ENCODE results near the gene EFTUD2. TPM values are rescaled to one million over a fixed set of nuclear protein-coding genes. Genes with fewer than 3 reads are reported as not detected.

The EFTUD2 gene
- total RNA-seq, 1 experiment from 2014 or later, result 162 TPM

DNA sequence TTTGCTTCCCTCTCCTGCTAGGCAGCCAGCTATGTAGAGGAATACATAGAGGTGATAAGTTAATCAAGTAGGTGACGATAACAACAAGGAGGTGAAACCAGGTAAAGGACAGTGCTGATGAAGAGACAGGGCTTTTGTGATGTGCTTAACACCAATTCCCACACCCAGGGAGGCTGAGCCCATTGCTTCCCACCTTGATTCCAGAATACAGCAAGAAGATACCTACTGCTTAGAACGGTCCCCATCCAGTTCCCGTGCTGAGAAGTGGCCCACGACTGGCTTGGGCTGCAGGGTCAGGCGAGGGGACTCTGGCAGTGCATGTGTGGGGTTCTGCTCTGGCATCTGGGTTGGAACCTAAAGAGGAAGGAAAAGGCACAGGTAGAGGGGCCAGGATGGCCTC lies 32.1 kb upstream of the EFTUD2 start:
- no peak overlapping the region for H3K27ac Mint-ChIP-seq
- no peak for DNase-seq (ENCODE audit: low spot score)
- no peak overlapping the region for H3K4me3 Mint-ChIP-seq
- CTCF ChIA-PET, result interaction anchor here (0.8 to 1.0 kb wide), 2 partner anchors 9 to 30 kb away, joined by 3 read pairs; no protein-coding TSS in a partner anchor
- H3K9me3 Mint-ChIP-seq, result no peaks in the 10 kb centered on the region
- TF ChIP-seq ZNF263 (CRISPR knock-in tag; IDR thresholded peaks at IDR 0.05; ENCODE audit: low read depth) (no peak), GTF2I (CRISPR knock-in tag; conservative IDR thresholded peaks at IDR 0.05) (no peak), ESRRA (CRISPR knock-in tag; IDR thresholded peaks at IDR 0.05; ENCODE audit: borderline replicate concordance) (no peak), JUN (CRISPR knock-in tag; IDR thresholded peaks at IDR 0.05) (no peak), ZNF532 (CRISPR knock-in tag; IDR thresholded peaks at IDR 0.05; ENCODE audit: borderline replicate concordance) (no peak), USF2 (CRISPR knock-in tag; IDR thresholded peaks at IDR 0.05) (no peak), OVOL2 (CRISPR knock-in tag; IDR thresholded peaks at IDR 0.05; ENCODE audit: borderline replicate concordance) (no peak), ETV6 (CRISPR knock-in tag; IDR thresholded peaks at IDR 0.05) (no peak), SMAD4 (CRISPR knock-in tag; IDR thresholded peaks at IDR 0.05) (no peak), CTCF (IDR thresholded peaks at IDR 0.05) (no peak), GRHL2 (CRISPR knock-in tag; IDR thresholded peaks at IDR 0.05; ENCODE audit: insufficient replicate concordance, severe bottlenecking) (no peak)
- H3K27me3 Mint-ChIP-seq (ENCODE audit: low read depth), result no peaks in the 10 kb centered on the region
- POLR2A ChIA-PET, result no interaction called here
- H3K4me1 Mint-ChIP-seq, result no peaks in the 10 kb centered on the region
- peaks cover 72% of the 10 kb centered on the region for H3K36me3 Mint-ChIP-seq
- no peak for ATAC-seq

GRCh38 chr17:44930667-44931066 lies 31.4 kb upstream of the EFTUD2 start:
- Mint-ChIP-seq H3K4me3 (no peak overlapping the region), H3K9me3 (no peaks in the 10 kb centered on the region), H3K4me1 (no peaks in the 10 kb centered on the region), H3K36me3 (peaks cover 73% of the 10 kb centered on the region), H3K27ac (no peak overlapping the region), H3K27me3 (ENCODE audit: low read depth) (no peaks in the 10 kb centered on the region)
- POLR2A ChIA-PET, result no interaction called here
- ATAC-seq, result no peak
- CTCF ChIA-PET, result interaction anchor here (0.9 to 1.0 kb wide), 2 partner anchors 8 to 10 kb away, joined by 3 read pairs; no protein-coding TSS in a partner anchor
- DNase-seq (ENCODE audit: low spot score), result no peak
- TF ChIP-seq KAT7 (CRISPR knock-in tag; IDR thresholded peaks at IDR 0.05; ENCODE audit: borderline replicate concordance) (no peak), ESRRA (CRISPR knock-in tag; IDR thresholded peaks at IDR 0.05; ENCODE audit: borderline replicate concordance) (no peak), NFYB (CRISPR knock-in tag; conservative IDR thresholded peaks at IDR 0.05; ENCODE audit: low read depth) (no peak), NFE2L1 (CRISPR knock-in tag; IDR thresholded peaks at IDR 0.05) (no peak), NR2C2 (CRISPR knock-in tag; IDR thresholded peaks at IDR 0.05) (no peak), SMAD4 (CRISPR knock-in tag; IDR thresholded peaks at IDR 0.05) (no peak), TEAD4 (CRISPR knock-in tag; IDR thresholded peaks at IDR 0.05) (no peak), TEAD1 (CRISPR knock-in tag; IDR thresholded peaks at IDR 0.05) (no peak)
- TF ChIP-seq, protein P1, sequence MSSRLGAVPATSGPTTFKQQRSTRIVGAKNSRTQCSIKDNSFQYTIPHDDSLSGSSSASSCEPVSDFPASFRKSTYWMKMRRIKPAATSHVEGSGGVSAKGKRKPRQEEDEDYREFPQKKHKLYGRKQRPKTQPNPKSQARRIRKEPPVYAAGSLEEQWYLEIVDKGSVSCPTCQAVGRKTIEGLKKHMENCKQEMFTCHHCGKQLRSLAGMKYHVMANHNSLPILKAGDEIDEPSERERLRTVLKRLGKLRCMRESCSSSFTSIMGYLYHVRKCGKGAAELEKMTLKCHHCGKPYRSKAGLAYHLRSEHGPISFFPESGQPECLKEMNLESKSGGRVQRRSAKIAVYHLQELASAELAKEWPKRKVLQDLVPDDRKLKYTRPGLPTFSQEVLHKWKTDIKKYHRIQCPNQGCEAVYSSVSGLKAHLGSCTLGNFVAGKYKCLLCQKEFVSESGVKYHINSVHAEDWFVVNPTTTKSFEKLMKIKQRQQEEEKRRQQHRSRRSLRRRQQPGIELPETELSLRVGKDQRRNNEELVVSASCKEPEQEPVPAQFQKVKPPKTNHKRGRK (CRISPR knock-in tag; IDR thresholded peaks at IDR 0.05; ENCODE audit: borderline replicate concordance), result no peak
- TF ChIP-seq, protein P2, sequence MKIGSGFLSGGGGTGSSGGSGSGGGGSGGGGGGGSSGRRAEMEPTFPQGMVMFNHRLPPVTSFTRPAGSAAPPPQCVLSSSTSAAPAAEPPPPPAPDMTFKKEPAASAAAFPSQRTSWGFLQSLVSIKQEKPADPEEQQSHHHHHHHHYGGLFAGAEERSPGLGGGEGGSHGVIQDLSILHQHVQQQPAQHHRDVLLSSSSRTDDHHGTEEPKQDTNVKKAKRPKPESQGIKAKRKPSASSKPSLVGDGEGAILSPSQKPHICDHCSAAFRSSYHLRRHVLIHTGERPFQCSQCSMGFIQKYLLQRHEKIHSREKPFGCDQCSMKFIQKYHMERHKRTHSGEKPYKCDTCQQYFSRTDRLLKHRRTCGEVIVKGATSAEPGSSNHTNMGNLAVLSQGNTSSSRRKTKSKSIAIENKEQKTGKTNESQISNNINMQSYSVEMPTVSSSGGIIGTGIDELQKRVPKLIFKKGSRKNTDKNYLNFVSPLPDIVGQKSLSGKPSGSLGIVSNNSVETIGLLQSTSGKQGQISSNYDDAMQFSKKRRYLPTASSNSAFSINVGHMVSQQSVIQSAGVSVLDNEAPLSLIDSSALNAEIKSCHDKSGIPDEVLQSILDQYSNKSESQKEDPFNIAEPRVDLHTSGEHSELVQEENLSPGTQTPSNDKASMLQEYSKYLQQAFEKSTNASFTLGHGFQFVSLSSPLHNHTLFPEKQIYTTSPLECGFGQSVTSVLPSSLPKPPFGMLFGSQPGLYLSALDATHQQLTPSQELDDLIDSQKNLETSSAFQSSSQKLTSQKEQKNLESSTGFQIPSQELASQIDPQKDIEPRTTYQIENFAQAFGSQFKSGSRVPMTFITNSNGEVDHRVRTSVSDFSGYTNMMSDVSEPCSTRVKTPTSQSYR (CRISPR knock-in tag; IDR thresholded peaks at IDR 0.05), result no peak
- TF ChIP-seq, protein P3, sequence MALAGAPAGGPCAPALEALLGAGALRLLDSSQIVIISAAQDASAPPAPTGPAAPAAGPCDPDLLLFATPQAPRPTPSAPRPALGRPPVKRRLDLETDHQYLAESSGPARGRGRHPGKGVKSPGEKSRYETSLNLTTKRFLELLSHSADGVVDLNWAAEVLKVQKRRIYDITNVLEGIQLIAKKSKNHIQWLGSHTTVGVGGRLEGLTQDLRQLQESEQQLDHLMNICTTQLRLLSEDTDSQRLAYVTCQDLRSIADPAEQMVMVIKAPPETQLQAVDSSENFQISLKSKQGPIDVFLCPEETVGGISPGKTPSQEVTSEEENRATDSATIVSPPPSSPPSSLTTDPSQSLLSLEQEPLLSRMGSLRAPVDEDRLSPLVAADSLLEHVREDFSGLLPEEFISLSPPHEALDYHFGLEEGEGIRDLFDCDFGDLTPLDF (CRISPR knock-in tag; IDR thresholded peaks at IDR 0.05), result no peak

Data from WTC11 (cell line).